Lung (tissue), 12 donors: ENCODE measurements around the gene CACNA1C. TPM values are rescaled to one million over a fixed set of nuclear protein-coding genes. Genes with fewer than 3 reads are reported as not detected.

Experiments
- ATAC-seq: fragments of 200-7000 bp; cut with Tn5 transposase; one replicate; pipeline ENCODE4 v1.9.1; 2020; ENCODE audit warnings: moderate number of reproducible peaks; ENCODE audit not compliant: insufficient read depth, low FRiP score
- DNase-seq, 3 donors: peaks; one replicate each; pipeline ENCODE4 v3.0.0-alpha.2; 2013 to 2017
- H3K27ac ChIP-seq, 2 donors: one replicate each; pipeline ENCODE4 v1.5.1; 2013; ENCODE audit warnings: mild to moderate bottlenecking in 2 of 2, moderate library complexity in 2 of 2, control low read depth in 1 of 2, inconsistent platforms in 1 of 2, low read depth in 1 of 2, low read length in 1 of 2
- H3K27me3 ChIP-seq, 3 donors: one replicate each; pipeline ENCODE4 v1.5.1; 2013; ENCODE audit warnings: low read length in 2 of 3; ENCODE audit not compliant: control insufficient read depth in 3 of 3, insufficient read depth in 3 of 3
- H3K36me3 ChIP-seq, 4 donors: one replicate each; pipeline ENCODE4 v1.5.1; 2013; ENCODE audit warnings: low read length in 4 of 4, mild to moderate bottlenecking in 1 of 4, moderate library complexity in 1 of 4; ENCODE audit not compliant: control insufficient read depth in 4 of 4, insufficient read depth in 4 of 4
- H3K4me1 ChIP-seq, 5 donors: one replicate each; pipeline ENCODE4 v1.5.1; 2013; ENCODE audit warnings: low read length in 5 of 5, mild to moderate bottlenecking in 2 of 5, moderate library complexity in 1 of 5; ENCODE audit not compliant: control insufficient read depth in 5 of 5, insufficient read depth in 5 of 5
- H3K4me3 ChIP-seq: one replicate; pipeline ENCODE4 v1.5.1; 2013; ENCODE audit warnings: mild to moderate bottlenecking, control low read depth, moderate library complexity
- H3K9ac ChIP-seq, 2 donors: one replicate each; pipeline ENCODE4 v1.5.1; 2013; ENCODE audit warnings: low read length in 2 of 2, control low read depth in 1 of 2; ENCODE audit not compliant: insufficient read depth in 1 of 2
- H3K9me3 ChIP-seq, 4 donors: one replicate each; pipeline ENCODE4 v1.5.1; 2013; ENCODE audit warnings: low read length in 3 of 4, mild to moderate bottlenecking in 1 of 4, moderate library complexity in 1 of 4; ENCODE audit not compliant: control insufficient read depth in 4 of 4, insufficient read depth in 3 of 4
- WGBS, 2 donors: extraction: QIAGEN DNeasy Blood & Tissue Kit; methylation state at CpG; one replicate each; pipeline ENCODE4 v1.1.7; 2013; 5-methylcytosine and 5-hydroxymethylcytosine counted together
- polyA plus RNA-seq, 2 donors: library from polyadenylated mRNA; stranded (reverse); fragments of 200-250 nt; gene quantifications; one replicate each; pipeline ENCODE4 v1.2.1, GENCODE V29; 2013
- total RNA-seq, 2 donors: library from RNA; depleted of rRNA in 1 of 2; stranded (reverse); fragments of >200 nt in 1 of 2; gene quantifications; one replicate each; pipeline ENCODE4 v1.2.1, GENCODE V29; 2014 to 2021
- TF ChIP-seq, protein P1 (sequence below): IDR thresholded peaks from 2 replicates; pipeline ENCODE4 v1.5.1; 2012; ENCODE audit warnings: mild to moderate bottlenecking; ENCODE audit errors: control extremely low read depth, extremely low read depth
- donor health status: control.
- donor health status: control.
- donor health status: Bipolar disorder and iron deficiency.
- donor health status: healthy.
- donor health status: DM: yes; HTN: yes; CAD: no.

CACNA1C gene
- total and polyA plus RNA-seq, 4 donors, result 3.2 to 17.5 (median 7.5) TPM

DNA sequence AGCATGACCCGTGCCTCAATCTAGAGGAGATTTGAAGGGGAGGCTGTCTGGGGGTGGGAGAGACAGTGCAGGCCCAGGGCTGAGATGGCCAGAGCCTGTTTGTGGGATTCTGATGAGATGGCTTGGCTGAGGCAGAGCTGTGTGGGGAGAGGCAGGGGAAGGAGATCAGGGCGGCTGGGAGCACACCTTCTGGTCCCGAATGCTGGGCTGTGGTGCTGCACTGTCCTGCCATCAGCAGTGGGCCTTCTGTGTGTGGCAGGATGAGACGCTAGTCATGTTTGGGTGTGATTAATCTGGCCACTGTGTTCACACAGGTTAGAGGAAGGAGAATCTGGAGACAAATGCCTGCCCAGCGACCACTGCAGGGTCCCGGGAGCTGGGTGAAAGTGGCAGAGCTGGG lies 300.9 kb downstream of the CACNA1C start:
- ATAC-seq, result no peak
- H3K4me1 ChIP-seq, result peaks cover 2 to 24% (median 5%) of the 10 kb centered on the region in 5 donors
- H3K9me3 ChIP-seq, result peaks cover 0 to 1% (median 0%) of the 10 kb centered on the region in 4 donors
- no peaks in the 10 kb centered on the region for H3K27me3 ChIP-seq
- TF ChIP-seq, protein P1, sequence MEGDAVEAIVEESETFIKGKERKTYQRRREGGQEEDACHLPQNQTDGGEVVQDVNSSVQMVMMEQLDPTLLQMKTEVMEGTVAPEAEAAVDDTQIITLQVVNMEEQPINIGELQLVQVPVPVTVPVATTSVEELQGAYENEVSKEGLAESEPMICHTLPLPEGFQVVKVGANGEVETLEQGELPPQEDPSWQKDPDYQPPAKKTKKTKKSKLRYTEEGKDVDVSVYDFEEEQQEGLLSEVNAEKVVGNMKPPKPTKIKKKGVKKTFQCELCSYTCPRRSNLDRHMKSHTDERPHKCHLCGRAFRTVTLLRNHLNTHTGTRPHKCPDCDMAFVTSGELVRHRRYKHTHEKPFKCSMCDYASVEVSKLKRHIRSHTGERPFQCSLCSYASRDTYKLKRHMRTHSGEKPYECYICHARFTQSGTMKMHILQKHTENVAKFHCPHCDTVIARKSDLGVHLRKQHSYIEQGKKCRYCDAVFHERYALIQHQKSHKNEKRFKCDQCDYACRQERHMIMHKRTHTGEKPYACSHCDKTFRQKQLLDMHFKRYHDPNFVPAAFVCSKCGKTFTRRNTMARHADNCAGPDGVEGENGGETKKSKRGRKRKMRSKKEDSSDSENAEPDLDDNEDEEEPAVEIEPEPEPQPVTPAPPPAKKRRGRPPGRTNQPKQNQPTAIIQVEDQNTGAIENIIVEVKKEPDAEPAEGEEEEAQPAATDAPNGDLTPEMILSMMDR, result no peak
- no peak for DNase-seq
- no peak overlapping the region for H3K4me3 ChIP-seq
- H3K9ac ChIP-seq, result no peak overlapping the region
- 71 to 78% methylated on average over 6 of the region's 6 CpGs for WGBS, 2 donors
- H3K27ac ChIP-seq, result no peak overlapping the region
- H3K36me3 ChIP-seq, result no peaks in the 10 kb centered on the region

DNA sequence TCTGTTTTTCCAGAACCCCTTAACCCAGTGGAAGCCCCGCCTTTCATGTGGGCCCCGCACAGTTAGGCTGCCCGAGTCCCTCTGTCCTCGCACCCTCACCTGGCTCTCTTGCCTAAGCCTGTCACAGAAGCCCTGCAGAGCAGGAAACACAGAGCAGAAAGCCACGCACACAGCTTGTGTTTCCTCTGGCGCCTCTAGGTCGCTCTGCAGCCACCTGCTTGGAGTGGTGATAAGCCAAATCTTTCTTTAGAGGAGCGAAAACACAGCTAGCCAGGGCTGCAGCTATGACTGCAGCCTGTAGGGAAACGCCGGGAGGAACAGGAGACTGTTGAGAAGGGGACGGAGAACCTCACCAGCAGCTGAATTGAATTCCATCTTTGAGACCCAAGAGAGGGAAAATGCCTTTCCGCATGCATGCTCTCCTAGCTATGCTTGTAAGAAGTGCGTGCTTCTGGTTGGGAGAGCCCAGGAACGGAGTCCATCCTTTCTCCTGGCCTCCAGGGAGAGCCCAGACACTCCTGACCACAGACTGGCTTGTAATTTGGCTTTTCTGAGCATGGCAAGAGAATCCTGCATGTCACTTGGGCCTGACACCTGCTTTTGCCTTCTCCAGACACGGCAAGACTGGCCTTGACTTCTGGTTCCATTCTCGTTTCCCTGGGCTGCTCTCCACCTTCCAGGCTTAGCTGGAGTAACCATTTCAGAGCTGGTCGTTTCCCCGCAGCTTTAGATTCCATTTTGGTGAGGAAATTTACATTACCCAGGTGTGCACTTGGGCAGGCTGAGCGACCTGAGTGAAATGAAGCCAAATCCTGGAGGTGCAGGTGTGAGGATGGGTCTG lies 301.6 kb downstream of the CACNA1C start:
- Histone ChIP-seq H3K9me3 (peaks cover 0 to 1% (median 0%) of the 10 kb centered on the region in 4 donors), H3K4me3 (no peak overlapping the region), H3K36me3 (no peaks in the 10 kb centered on the region), H3K27ac (no peak overlapping the region), H3K9ac (no peak overlapping the region), H3K27me3 (no peaks in the 10 kb centered on the region), H3K4me1 (peaks cover 0 to 25% (median 6%) of the 10 kb centered on the region in 5 donors)
- ATAC-seq (no peak), DNase-seq (peak in 1 of 3 donors; percentile 39)
- TF ChIP-seq, protein P1, result no peak
- WGBS, 2 donors, result 49 to 54% methylated on average over 19 of the region's 19 CpGs

DNA sequence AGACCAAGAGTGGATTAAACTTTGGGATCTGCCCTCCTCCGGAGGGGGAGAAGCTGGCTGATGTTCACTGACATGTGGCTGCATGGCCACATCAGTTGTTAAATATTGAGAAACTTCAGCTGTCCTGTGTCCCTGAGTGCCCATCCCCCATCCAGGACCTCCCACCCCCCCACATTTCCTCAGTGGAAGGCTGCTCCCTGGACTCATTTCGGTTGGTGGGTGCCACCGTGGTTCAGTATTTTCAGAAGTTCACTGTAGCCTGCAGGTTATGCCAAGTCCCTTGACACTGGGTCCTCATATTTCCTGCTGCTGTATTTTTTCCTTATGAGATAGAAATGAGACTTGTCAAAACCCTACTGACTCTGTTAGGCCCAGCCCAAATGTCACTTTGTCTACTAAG lies 302.4 kb downstream of the CACNA1C start:
- Histone ChIP-seq H3K36me3 (no peaks in the 10 kb centered on the region), H3K9me3 (peaks cover 0 to 1% (median 0%) of the 10 kb centered on the region in 4 donors), H3K4me3 (no peak overlapping the region), H3K9ac (no peak overlapping the region), H3K27me3 (no peaks in the 10 kb centered on the region), H3K4me1 (peaks cover 0 to 25% (median 7%) of the 10 kb centered on the region in 5 donors), H3K27ac (no peak overlapping the region)
- DNase-seq (no peak), ATAC-seq (no peak)
- WGBS, 2 donors, result 45 to 60% methylated on average over 3 of the region's 3 CpGs
- TF ChIP-seq, protein P1, result no peak
